IMR-90 (cell line): Measurements from ENCODE around the gene SNX32. TPM values are rescaled to one million over a fixed set of nuclear protein-coding genes. Genes with fewer than 3 reads are reported as not detected.

Source experiments
- ATAC-seq: fragments of 200-7000 bp; cut with Tn5 transposase; 2 replicates; pipeline ENCODE4 v1.9.1; 2020; ENCODE audit warnings: low read depth, mild to moderate bottlenecking, moderate library complexity
- BruUV-seq: library from RNA; stranded (reverse); fragments of 400-500 nt; replicated peaks from 2 replicates; lab custom pipeline; 2021; lab: Mats Ljungman, UMichigan
- CTCF ChIA-PET: fragments of 300-600 bp; formaldehyde crosslinking; extraction: SDS; loops from one replicate; lab custom pipeline; 2021; ENCODE audit warnings: antibody characterized with exemption; lab: Yijun Ruan, JAX
- POLR2A ChIA-PET: fragments of 300-600 bp; sonication (Branson Sonifier 250); formaldehyde crosslinking; loops from one replicate; lab custom pipeline; 2022; ENCODE audit warnings: antibody characterized with exemption; ENCODE audit not compliant: unreplicated experiment; lab: Charles Lee
- DNase-seq: peaks from one replicate; pipeline ENCODE4 v3.0.0; 2013
- H2AFZ ChIP-seq: replicated peaks from 2 replicates; pipeline ENCODE3; 2013; ENCODE audit warnings: low read length, mild to moderate bottlenecking; ENCODE audit not compliant: poor library complexity
- H2AK5ac ChIP-seq: 2 replicates; pipeline ENCODE4 v1.6.1; 2013; ENCODE audit warnings: low read depth, low read length, inconsistent platforms
- H2AK9ac ChIP-seq: replicated peaks from 2 replicates; pipeline ENCODE3; 2013; ENCODE audit warnings: mild to moderate bottlenecking, low read depth, low read length, moderate library complexity; ENCODE audit not compliant: poor library complexity
- H2BK120ac ChIP-seq: 2 replicates; pipeline ENCODE4 v1.6.1; 2013; ENCODE audit warnings: low read depth, low read length, inconsistent platforms
- H2BK15ac ChIP-seq: 3 replicates; pipeline ENCODE4 v1.6.1; 2013; ENCODE audit warnings: low read depth, low read length, inconsistent platforms
- H2BK20ac ChIP-seq: 2 replicates; pipeline ENCODE4 v1.6.1; 2013; ENCODE audit warnings: low read depth, mild to moderate bottlenecking, inconsistent platforms, low read length, moderate library complexity
- H2BK5ac ChIP-seq: 2 replicates; pipeline ENCODE4 v1.6.1; 2013; ENCODE audit warnings: mild to moderate bottlenecking, low read depth, low read length, inconsistent platforms; ENCODE audit not compliant: poor library complexity, severe bottlenecking
- H3K14ac ChIP-seq: replicated peaks from 2 replicates; pipeline ENCODE4 v1.6.1; 2013; ENCODE audit warnings: low read depth, low read length, inconsistent platforms
- H3K18ac ChIP-seq: 2 replicates; pipeline ENCODE4 v1.6.1; 2013; ENCODE audit warnings: low read depth, low read length, control low read depth
- H3K23ac ChIP-seq: 2 replicates; pipeline ENCODE4 v1.6.1; 2013; ENCODE audit warnings: low read depth, low read length, inconsistent platforms
- H3K27ac ChIP-seq: 2 replicates; pipeline ENCODE4 v1.5.1; 2013; ENCODE audit warnings: mild to moderate bottlenecking, control low read depth, low read length; ENCODE audit not compliant: insufficient read depth
- H3K27me3 ChIP-seq: 2 replicates; pipeline ENCODE4 v1.6.1; 2013; ENCODE audit warnings: low read length; ENCODE audit not compliant: control insufficient read depth, insufficient read depth
- H3K36me3 ChIP-seq: 2 replicates; pipeline ENCODE4 v1.6.1; 2013; ENCODE audit warnings: low read length, mixed read lengths; ENCODE audit not compliant: control insufficient read depth, insufficient read depth
- H3K4ac ChIP-seq: 2 replicates; pipeline ENCODE4 v1.6.1; 2013; ENCODE audit warnings: low read depth, low read length, inconsistent platforms
- H3K4me1 ChIP-seq: 2 replicates; pipeline ENCODE4 v1.6.1; 2013; ENCODE audit warnings: low read length, mixed read lengths; ENCODE audit not compliant: control insufficient read depth, insufficient read depth
- H3K4me2 ChIP-seq: 2 replicates; pipeline ENCODE4 v1.6.1; 2013; ENCODE audit warnings: low read depth, mild to moderate bottlenecking, control low read depth, low read length, moderate library complexity
- H3K4me3 ChIP-seq: 2 replicates; pipeline ENCODE4 v1.5.1; 2013; ENCODE audit warnings: low read depth, mild to moderate bottlenecking, control low read depth, low read length, moderate library complexity; ENCODE audit not compliant: insufficient read depth
- H3K56ac ChIP-seq: 2 replicates; pipeline ENCODE4 v1.6.1; 2013; ENCODE audit warnings: low read length, inconsistent platforms; ENCODE audit not compliant: insufficient read depth; ENCODE audit errors: extremely low read depth
- H3K79me1 ChIP-seq, 2 experiments: 2 replicates each; pipeline ENCODE4 v1.6.1; 2013; ENCODE audit warnings: low read length in 2 of 2, inconsistent platforms in 1 of 2, low read depth in 1 of 2
- H3K9ac ChIP-seq: 2 replicates; pipeline ENCODE4 v1.6.1; 2013; ENCODE audit warnings: low read depth, low read length, control low read depth
- H3K9me1 ChIP-seq: 2 replicates; pipeline ENCODE4 v1.6.1; 2013; ENCODE audit warnings: low read length, inconsistent platforms; ENCODE audit not compliant: insufficient read depth
- H3K9me3 ChIP-seq: 2 replicates; pipeline ENCODE4 v1.6.1; 2013; ENCODE audit warnings: low read length; ENCODE audit not compliant: control insufficient read depth, insufficient read depth
- H4K20me1 ChIP-seq: 2 replicates; pipeline ENCODE4 v1.6.1; 2013; ENCODE audit warnings: low read length, inconsistent platforms; ENCODE audit not compliant: insufficient read depth
- H4K5ac ChIP-seq: 2 replicates; pipeline ENCODE4 v1.6.1; 2013; ENCODE audit warnings: mild to moderate bottlenecking, low read depth, low read length, control low read depth
- H4K8ac ChIP-seq, 2 experiments: 2 replicates each; pipeline ENCODE4 v1.6.1; 2013; ENCODE audit warnings: low read depth in 2 of 2, low read length in 2 of 2, control low read depth in 1 of 2, inconsistent platforms in 1 of 2
- H4K91ac ChIP-seq: 2 replicates; pipeline ENCODE4 v1.6.1; 2013; ENCODE audit warnings: low read depth, low read length, inconsistent platforms; ENCODE audit not compliant: insufficient read depth
- CEBPB ChIP-seq: IDR thresholded peaks from 2 replicates; pipeline ENCODE4 v1.6.1; 2012; ENCODE audit warnings: low read depth, low read length, improper control_type of control experiment
- CHD1 ChIP-seq: IDR thresholded peaks from 2 replicates; pipeline ENCODE4 v1.6.1; 2012; ENCODE audit warnings: low read depth, low read length, improper control_type of control experiment
- FOS ChIP-seq: fragments of 150-350 bp; IDR thresholded peaks from 2 replicates; pipeline ENCODE4 v1.6.1; 2016; ENCODE audit warnings: low read depth, low read length
- MAZ ChIP-seq: IDR thresholded peaks from 2 replicates; pipeline ENCODE4 v1.6.1; 2012; ENCODE audit warnings: low read depth, mild to moderate bottlenecking, low read length, improper control_type of control experiment, moderate library complexity, borderline replicate concordance
- MXI1 ChIP-seq: IDR thresholded peaks from 2 replicates; pipeline ENCODE4 v1.6.1; 2012; ENCODE audit warnings: low read depth, mild to moderate bottlenecking, low read length, moderate library complexity, borderline replicate concordance
- SMC3 ChIP-seq: fragments of 150-350 bp; IDR thresholded peaks from 2 replicates; pipeline ENCODE4 v1.6.1; 2016; ENCODE audit warnings: low read depth, mild to moderate bottlenecking, antibody characterized with exemption, low read length, moderate library complexity
- WGBS, 2 experiments: methylation state at CpG; one replicate each; pipeline versions ENCODE4 v1.1.5 to v1.1.7; 2013; ENCODE audit warnings: missing lambda C conversion rate in 2 of 2; ENCODE audit not compliant: insufficient read length in 1 of 2; ENCODE audit errors: extremely low coverage in 2 of 2; 5-methylcytosine and 5-hydroxymethylcytosine counted together
- dilution Hi-C: fragments of 300-500 bp; cut with HindIII; formaldehyde crosslinking; loops from one replicate; pipeline ENCODE4 v1.14.3; 2018; ENCODE audit warnings: low sequenced_read_pairs; ENCODE audit not compliant: unreplicated experiment
- in situ Hi-C: fragments of 300-500 bp; cut with MboI; formaldehyde crosslinking; loops from 3 replicates; pipeline ENCODE4 v1.14.3; 2019; ENCODE audit warnings: low sequenced_read_pairs, inconsistent platforms, mixed read lengths
- intact Hi-C: fragments of 100-400 bp; cut with micrococcal nuclease; formaldehyde crosslinking; loops from 2 replicates; pipeline ENCODE4 v1.10.0; 2022
- polyA plus RNA-seq, 3 experiments: library from polyadenylated mRNA; depleted of rRNA; stranded (reverse); fragments of >200 nt; gene quantifications; 2 replicates each; pipeline ENCODE4 v1.2.3, GENCODE V29; 2012; ENCODE audit warnings: low replicate concordance in 1 of 3
- total RNA-seq: library from RNA; depleted of rRNA; stranded (reverse); fragments of >200 nt; gene quantifications from 2 replicates; pipeline ENCODE4 v1.2.3, GENCODE V29; 2012
- TF ChIP-seq, protein P1 (sequence below): fragments of 150-350 bp; IDR thresholded peaks from 2 replicates; pipeline ENCODE4 v1.6.1; 2016; ENCODE audit warnings: low read depth, mild to moderate bottlenecking, low read length, moderate library complexity, borderline replicate concordance

The SNX32 gene
- total and polyA plus RNA-seq, 2 of the 4 experiments (the other 2 are of a cell fraction), result 0.36 to 0.79 TPM

DNA sequence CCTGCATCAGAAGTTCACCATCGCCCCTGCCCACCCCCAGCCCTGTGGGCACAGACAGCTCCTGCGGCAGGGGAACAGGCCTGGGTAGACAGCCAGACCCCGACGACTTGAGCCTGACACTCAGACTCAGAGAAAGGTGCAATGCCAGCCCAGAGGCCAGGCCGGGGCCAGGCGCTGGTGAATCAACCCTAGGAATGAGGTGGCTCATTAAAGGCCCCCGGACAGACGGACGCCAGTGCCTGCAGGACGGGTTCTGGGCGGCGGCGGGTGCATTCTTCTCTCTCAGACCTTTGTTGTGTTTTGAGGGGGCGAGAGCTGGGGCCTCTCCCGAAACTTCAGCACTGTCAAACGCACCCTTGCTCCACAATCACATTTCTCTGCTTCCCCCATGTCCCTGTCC, 41.3 kb upstream of the SNX32 start:
- no peak overlapping the region for H2BK120ac ChIP-seq
- TF ChIP-seq CHD1 (no peak), FOS (no peak), SMC3 (no peak), MAZ (no peak), CEBPB (no peak), MXI1 (no peak)
- TF ChIP-seq, protein P1, sequence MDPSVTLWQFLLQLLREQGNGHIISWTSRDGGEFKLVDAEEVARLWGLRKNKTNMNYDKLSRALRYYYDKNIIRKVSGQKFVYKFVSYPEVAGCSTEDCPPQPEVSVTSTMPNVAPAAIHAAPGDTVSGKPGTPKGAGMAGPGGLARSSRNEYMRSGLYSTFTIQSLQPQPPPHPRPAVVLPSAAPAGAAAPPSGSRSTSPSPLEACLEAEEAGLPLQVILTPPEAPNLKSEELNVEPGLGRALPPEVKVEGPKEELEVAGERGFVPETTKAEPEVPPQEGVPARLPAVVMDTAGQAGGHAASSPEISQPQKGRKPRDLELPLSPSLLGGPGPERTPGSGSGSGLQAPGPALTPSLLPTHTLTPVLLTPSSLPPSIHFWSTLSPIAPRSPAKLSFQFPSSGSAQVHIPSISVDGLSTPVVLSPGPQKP, result no peak
- H3K27ac ChIP-seq, result no peak overlapping the region
- H3K56ac ChIP-seq, result no peak overlapping the region
- H4K20me1 ChIP-seq, result no peaks in the 10 kb centered on the region; the same call in 1 of the 2 replicates
- H2BK15ac ChIP-seq, result no peak overlapping the region
- BruUV-seq, result no TSS peak
- H3K9ac ChIP-seq, result no peak overlapping the region
- peaks cover 76% of the 10 kb centered on the region for H3K27me3 ChIP-seq
- no peak overlapping the region for H3K4ac ChIP-seq
- H3K4me2 ChIP-seq, result no peak overlapping the region
- intact Hi-C loops, result no loop called here
- no peak overlapping the region for H3K23ac ChIP-seq
- H4K8ac ChIP-seq, result no peak overlapping the region
- no peak overlapping the region for H4K91ac ChIP-seq
- no peaks in the 10 kb centered on the region for H3K9me1 ChIP-seq
- POLR2A ChIA-PET, result interaction anchor here (0.7 kb wide), 1 partner anchor 12 kb away, joined by 3 read pairs; no protein-coding TSS in a partner anchor
- H2AFZ ChIP-seq, result no peak overlapping the region
- H2BK20ac ChIP-seq, result no peak overlapping the region
- ATAC-seq, result no peak
- in situ Hi-C loops, result no loop called here
- H2AK5ac ChIP-seq, result no peak overlapping the region
- H2AK9ac ChIP-seq, result no peak overlapping the region
- no peaks in the 10 kb centered on the region for H3K9me3 ChIP-seq
- H2BK5ac ChIP-seq, result no peak overlapping the region
- no peak overlapping the region for H3K18ac ChIP-seq
- no peak overlapping the region for H3K14ac ChIP-seq
- no peaks in the 10 kb centered on the region for H3K79me1 ChIP-seq
- peaks cover 5% of the 10 kb centered on the region; the same call in 1 of the 2 replicates for H3K4me1 ChIP-seq
- no peak overlapping the region for H3K4me3 ChIP-seq
- DNase-seq, result no peak
- no peak overlapping the region for H4K5ac ChIP-seq
- WGBS, 2 experiments, result 40% methylated on average over 2 of the region's 16 CpGs; no CpG with 5 or more reads in 1 of the 2 experiments
- H3K36me3 ChIP-seq, result no peaks in the 10 kb centered on the region
- dilution Hi-C loops, result no loop called here
- CTCF ChIA-PET, result interaction anchor here (0.6 kb wide), 1 partner anchor 53 kb away, joined by 3 read pairs; no protein-coding TSS in a partner anchor
